ENCODE data around the gene FAT1.

The FAT1 gene

DNA sequence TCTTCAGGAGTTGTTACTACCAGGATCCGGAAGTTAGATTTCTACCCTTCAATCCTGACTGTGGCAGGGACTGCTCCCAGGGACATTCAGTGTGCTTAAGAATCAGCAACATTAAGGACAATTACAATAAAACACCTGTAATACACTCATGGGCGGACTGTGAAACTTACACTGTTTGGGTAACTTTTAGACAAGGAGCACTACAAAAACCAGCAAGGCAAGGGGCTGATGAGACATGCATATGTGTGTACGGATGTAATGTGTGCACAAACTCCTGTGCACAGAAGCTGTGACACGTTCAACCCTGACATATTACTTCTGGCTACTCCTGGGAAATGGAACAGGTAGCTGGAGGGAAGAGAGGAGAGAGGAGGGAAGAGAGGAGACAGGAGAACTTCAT is 75.8 kb downstream of the FAT1 start:
- Histone ChIP-seq H3K27ac (ENCODE audit: extremely low read depth, low read depth, low read length) (no peak overlapping the region), H3K4me3 (ENCODE audit: low read depth, low read length) (no peak overlapping the region), H3K9me3 (ENCODE audit: control insufficient read depth, insufficient read depth, low read depth, low read length) (no peaks in the 10 kb centered on the region), H3K36me3 (ENCODE audit: control insufficient read depth in 2 of 2, insufficient read depth in 1 of 2, low read length in 2 of 2) (peaks cover 0 to 4% of the 10 kb centered on the region in 2 experiments; a peak in 1 of 3 replicates), H3K4me1 (ENCODE audit: control insufficient read depth, insufficient read depth, low read length) (peaks cover 16% of the 10 kb centered on the region)
- CTCF ChIA-PET = interaction anchor here (0.7 kb wide), 1 partner anchor 872 kb away, joined by 3 read pairs; no protein-coding TSS in a partner anchor
- POLR2A ChIA-PET = no interaction called here
- TF ChIP-seq ZNF423 (tag by site-specific recombination; IDR thresholded peaks at IDR 0.05) (no peak), ZNF366 (tag by site-specific recombination; conservative IDR thresholded peaks at IDR 0.05) (no peak), ZNF311 (tag by site-specific recombination; IDR thresholded peaks at IDR 0.05; ENCODE audit: borderline replicate concordance) (no peak), ZNF350 (tag by site-specific recombination; IDR thresholded peaks at IDR 0.05) (no peak), ZSCAN23 (tag by site-specific recombination; IDR thresholded peaks at IDR 0.05) (no peak), ZNF184 (tag by site-specific recombination; IDR thresholded peaks at IDR 0.05) (no peak), RBAK (tag by site-specific recombination; IDR thresholded peaks at IDR 0.05) (no peak)
- TF ChIP-seq, protein P1, sequence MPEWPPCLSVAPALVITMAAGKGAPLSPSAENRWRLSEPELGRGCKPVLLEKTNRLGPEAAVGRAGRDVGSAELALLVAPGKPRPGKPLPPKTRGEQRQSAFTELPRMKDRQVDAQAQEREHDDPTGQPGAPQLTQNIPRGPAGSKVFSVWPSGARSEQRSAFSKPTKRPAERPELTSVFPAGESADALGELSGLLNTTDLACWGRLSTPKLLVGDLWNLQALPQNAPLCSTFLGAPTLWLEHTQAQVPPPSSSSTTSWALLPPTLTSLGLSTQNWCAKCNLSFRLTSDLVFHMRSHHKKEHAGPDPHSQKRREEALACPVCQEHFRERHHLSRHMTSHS (tag by site-specific recombination; IDR thresholded peaks at IDR 0.05) = no peak

GRCh38 chr4:186644737-186645261 is 78.9 kb downstream of the FAT1 start:
- no peaks in the 10 kb centered on the region for H3K9me3 ChIP-seq (ENCODE audit: control insufficient read depth, insufficient read depth, low read depth, low read length)
- ChIA-PET CTCF (no interaction called here), POLR2A (no interaction called here)
- no peak overlapping the region for H3K27ac ChIP-seq (ENCODE audit: extremely low read depth, low read depth, low read length)
- H3K4me1 ChIP-seq (ENCODE audit: control insufficient read depth, insufficient read depth, low read length) = peaks cover 4% of the 10 kb centered on the region
- no peak overlapping the region for H3K4me3 ChIP-seq (ENCODE audit: low read depth, low read length)
- no peak for TF ChIP-seq ZNF324 (tag by site-specific recombination; IDR thresholded peaks at IDR 0.05)
- TF ChIP-seq, protein P2, sequence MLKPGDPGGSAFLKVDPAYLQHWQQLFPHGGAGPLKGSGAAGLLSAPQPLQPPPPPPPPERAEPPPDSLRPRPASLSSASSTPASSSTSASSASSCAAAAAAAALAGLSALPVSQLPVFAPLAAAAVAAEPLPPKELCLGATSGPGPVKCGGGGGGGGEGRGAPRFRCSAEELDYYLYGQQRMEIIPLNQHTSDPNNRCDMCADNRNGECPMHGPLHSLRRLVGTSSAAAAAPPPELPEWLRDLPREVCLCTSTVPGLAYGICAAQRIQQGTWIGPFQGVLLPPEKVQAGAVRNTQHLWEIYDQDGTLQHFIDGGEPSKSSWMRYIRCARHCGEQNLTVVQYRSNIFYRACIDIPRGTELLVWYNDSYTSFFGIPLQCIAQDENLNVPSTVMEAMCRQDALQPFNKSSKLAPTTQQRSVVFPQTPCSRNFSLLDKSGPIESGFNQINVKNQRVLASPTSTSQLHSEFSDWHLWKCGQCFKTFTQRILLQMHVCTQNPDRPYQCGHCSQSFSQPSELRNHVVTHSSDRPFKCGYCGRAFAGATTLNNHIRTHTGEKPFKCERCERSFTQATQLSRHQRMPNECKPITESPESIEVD (tag by site-specific recombination; IDR thresholded peaks at IDR 0.05) = no peak
- no peak for TF ChIP-seq ZNF704 (tag by site-specific recombination; IDR thresholded peaks at IDR 0.05)
- TF ChIP-seq ZNF423 (tag by site-specific recombination; IDR thresholded peaks at IDR 0.05) = no peak
- no peak for TF ChIP-seq ATF2 (tag by site-specific recombination; IDR thresholded peaks at IDR 0.05; ENCODE audit: low read depth)
- no peak for TF ChIP-seq GLI4 (tag by site-specific recombination; IDR thresholded peaks at IDR 0.05)
- no peak for TF ChIP-seq ZNF174 (tag by site-specific recombination; IDR thresholded peaks at IDR 0.05)
- TF ChIP-seq ZNF830 (tag by site-specific recombination; IDR thresholded peaks at IDR 0.05; ENCODE audit: low read depth) = no peak
- TF ChIP-seq ZNF529 (tag by site-specific recombination; IDR thresholded peaks at IDR 0.05; ENCODE audit: insufficient replicate concordance) = no peak
- TF ChIP-seq, protein P3, sequence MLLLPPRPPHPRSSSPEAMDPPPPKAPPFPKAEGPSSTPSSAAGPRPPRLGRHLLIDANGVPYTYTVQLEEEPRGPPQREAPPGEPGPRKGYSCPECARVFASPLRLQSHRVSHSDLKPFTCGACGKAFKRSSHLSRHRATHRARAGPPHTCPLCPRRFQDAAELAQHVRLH (tag by site-specific recombination; IDR thresholded peaks at IDR 0.05) = no peak
- no peak for TF ChIP-seq ZNF610 (tag by site-specific recombination; IDR thresholded peaks at IDR 0.05; ENCODE audit: borderline replicate concordance)
- H3K36me3 ChIP-seq (ENCODE audit: control insufficient read depth in 2 of 2, insufficient read depth in 1 of 2, low read length in 2 of 2) = peaks cover 0 to 15% of the 10 kb centered on the region in 2 experiments; a peak in 2 of 3 replicates
